Activated gamma-delta T cell (primary cell): Measurements from ENCODE around the gene FOXP1.

ENCODE experiments used
- DNase-seq: peaks from one replicate; lab custom pipeline; 2025; lab: John Stamatoyannopoulos, UW

FOXP1 gene

DNA sequence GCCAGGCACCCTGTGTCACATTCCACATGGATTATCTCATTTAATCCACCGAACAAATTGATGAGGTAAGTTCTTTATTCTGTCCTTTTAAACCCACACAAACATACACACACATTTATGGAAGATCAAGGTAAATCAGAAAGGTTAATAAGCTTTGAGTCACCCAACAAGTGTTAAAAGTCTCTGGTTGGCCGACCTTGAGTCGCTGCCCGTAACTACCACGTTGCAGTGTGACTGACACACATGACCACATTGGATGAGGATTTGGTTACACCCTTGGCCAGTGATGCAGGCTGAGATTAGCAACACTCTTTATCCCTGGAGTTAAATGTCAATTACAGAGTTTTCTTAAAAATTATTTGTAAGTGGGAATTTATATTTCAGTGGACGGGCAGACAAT lies 19.2 kb downstream of the FOXP1 start:
- DNase-seq = no peak

DNA sequence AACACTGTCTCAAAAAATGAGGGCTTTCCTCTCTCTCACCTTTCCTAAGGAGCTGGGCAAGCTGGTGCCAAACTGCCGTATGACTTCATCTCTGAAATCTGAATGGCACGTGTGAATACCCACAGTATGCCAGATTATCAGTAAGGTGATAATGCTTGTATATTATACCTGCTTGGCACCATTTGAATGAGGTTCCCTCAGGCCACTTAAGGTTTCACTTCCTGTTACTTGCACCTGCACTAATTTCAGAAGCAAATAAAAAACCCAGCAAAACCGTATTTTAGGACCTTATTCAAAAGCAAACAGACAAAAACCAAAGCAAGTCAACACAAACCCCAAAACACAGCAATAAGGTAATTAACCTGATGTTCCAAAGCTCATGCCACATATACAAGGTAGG lies 19.7 kb downstream of the FOXP1 start:
- DNase-seq = no peak

DNA sequence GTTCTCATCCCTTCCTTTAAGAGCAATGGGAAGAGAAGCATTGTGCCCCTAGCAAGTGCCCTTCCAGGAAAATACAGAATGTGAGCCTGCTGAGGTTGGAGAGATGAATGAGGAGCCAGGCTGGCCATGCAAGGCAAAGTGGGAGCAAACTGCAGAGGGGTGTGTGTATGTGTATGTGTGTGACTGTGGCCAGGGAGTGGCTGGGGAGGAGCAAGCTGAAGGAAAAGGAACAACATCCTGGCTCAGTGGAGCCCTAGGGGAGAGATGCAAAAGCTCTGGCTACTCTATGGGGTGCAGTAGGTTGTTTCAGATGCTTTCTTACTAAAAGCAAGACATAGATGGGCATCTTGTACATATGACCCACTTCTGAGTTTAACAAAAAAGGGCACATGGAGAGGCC lies 20.6 kb downstream of the FOXP1 start:
- no peak for DNase-seq

DNA sequence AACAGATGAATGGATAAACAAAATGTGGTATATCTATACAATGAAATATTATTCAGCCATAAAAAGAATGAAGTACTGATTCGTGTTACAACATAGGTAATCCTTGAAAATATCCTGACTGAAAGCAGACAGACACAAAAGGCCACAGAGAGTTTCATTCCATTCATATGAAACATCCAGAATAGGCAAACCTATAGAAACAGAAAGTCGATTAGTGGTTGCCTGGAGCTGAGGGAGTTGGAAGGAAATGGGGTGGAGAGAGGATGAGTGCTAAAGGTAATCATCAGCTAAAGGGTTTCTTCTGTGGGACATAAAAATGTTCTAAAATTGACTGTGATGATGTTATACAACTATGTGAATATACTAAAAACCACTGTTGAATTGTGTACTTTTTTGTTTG lies 22.9 kb downstream of the FOXP1 start:
- no peak for DNase-seq

GRCh38 chr3:71559578-71560162 lies 23.9 kb downstream of the FOXP1 start:
- no peak for DNase-seq

- no peak for DNase-seq
Observed at GRCh38 chr3:71559021-71559420, 24.5 kb downstream of the FOXP1 start.

DNA sequence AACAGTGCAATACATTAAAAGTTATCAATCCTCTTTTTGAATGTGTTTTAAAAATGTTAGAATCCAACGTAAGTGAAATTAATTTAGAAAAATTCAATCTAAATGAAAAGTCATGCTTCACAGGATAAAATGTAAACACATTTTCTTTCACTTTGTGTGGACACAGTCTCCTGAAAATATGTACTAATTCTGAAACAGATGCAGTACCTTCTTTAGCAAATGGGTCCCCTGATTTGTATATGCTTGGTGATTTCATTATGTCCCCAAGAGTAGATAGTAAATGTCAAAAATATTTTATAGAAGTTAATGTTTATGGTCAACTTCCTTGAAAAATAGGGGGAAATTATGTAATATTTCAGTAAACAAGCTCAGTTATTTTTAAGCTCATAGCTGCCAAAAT lies 28.9 kb downstream of the FOXP1 start:
- DNase-seq = no peak

DNA sequence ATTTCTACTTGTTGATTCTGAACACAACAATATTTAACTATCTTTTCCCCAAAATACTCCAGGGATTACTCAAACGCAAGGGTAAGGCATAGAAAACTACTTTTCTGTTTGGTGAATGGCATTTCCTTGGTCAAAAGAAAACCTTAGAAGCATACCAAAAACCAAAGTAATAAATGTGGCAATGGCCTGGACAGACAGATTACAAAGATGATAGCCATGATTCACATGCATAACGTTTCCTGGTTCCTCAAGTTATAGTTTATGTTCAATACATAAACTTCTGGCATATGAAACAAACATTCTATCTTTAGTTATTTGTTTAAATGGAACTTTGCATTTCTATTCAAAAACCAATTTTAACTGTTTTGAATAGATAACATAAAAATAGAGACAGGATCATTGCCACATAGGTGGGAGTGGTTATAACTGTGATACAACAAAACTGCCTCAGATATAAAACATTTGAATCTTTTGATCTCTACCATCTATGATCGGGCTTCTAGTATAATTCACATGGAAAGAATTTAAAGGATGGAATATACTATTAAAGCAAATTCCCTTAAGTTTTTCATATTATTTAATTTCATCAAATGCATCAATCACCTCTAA lies 32.1 kb downstream of the FOXP1 start:
- no peak for DNase-seq

- DNase-seq = no peak
Observed at GRCh38 chr3:71549951-71550350, 33.6 kb downstream of the FOXP1 start.

DNA sequence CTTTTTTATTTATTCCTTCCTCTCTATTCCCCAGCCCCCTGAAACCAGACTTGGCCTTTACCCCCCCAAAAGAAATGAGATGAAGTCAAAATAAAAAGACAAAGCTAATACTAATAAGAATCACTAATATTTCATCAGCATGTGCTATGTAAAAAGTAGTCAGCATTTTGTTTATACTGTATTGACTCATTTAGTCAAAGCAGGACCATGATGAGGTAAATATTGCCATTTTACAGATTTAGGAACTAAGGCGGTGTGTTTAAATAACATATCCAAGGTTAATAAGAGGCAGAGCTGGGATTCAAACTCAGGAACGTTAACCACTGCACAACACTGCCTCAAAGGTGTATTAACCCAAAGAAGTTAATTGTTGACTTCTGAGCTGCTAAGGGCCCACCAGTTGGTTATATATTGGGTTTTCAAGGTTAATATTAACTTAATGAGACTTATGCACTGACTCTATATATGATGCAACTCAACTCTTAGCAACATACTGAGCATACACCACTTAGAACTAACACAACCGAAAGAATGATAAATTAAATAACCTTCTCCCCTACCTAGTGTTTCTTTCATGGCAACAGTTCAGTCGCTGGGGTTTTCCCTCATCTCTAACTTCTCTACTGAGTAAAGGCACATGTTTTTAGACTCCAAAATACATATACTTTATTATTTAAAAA lies 34.7 kb downstream of the FOXP1 start:
- DNase-seq = no peak

- no peak for DNase-seq
Observed at GRCh38 chr3:71547249-71548198, 36.0 kb downstream of the FOXP1 start.

GRCh38 chr3:71546821-71547220 lies 36.7 kb downstream of the FOXP1 start:
- DNase-seq = no peak

DNA sequence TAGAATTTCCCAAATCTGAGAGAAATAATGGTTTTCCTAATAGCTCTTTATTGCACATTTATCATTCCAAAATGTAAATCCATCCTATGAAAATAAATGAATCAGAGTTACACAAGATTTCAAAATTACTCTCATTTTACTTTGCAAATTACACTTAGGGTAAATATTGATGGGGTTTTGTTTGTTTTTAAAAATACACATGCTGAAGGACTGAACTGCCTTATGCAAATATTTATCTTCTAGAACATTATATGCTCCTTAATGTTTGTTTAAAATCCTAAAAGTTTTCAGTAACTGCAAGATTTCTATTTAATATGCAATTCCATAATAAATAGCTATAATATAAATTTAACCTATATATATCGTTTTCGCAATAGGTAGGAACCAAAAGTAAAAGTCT lies 38.2 kb downstream of the FOXP1 start:
- no peak for DNase-seq

GRCh38 chr3:71543371-71544016 lies 40.0 kb downstream of the FOXP1 start:
- no peak for DNase-seq

GRCh38 chr3:71542521-71543370 lies 40.8 kb downstream of the FOXP1 start:
- DNase-seq = no peak

- no peak for DNase-seq
Observed at GRCh38 chr3:71541313-71541712, 42.2 kb downstream of the FOXP1 start.

DNA sequence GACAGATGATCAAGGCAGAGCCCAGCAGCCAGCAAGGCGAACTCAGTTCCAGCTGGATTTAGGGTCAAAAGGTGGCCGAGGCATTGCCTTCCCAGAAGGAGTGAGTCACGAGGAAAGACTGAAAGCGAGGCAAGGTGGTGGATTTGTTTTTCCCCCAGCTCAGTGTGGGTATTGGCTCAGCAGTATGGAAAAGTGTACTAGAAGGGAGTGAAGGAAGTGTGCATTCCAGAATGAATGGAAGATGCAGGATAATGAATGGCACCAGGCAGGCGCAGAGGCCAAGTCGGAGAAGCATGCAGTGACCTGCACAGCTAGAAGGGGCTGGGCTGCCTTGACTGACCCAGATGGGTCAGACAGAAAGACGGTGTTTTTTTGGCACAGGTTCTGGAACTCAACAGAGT lies 46.3 kb downstream of the FOXP1 start:
- no peak for DNase-seq

GRCh38 chr3:71536376-71536965 lies 47.1 kb downstream of the FOXP1 start:
- no peak for DNase-seq

DNA sequence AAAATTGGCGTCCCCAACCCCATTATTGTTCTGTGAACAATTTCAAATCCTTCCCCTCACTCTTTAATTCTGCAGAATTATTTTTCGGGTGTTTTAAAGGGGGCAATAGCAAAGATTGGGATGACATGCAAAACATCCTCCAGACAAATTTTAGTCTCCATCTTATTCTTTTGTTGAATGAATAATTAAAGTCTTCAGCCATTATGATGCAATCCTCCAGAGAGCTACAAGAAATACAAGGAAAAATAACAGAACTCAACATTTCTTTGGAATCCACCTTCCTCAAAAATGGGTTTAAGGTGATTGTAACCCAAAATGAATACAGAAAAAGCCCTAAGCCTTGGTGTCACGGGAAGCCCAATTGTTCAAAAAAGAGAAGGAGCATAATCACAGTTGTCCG lies 49.9 kb downstream of the FOXP1 start:
- DNase-seq = no peak

- no peak for DNase-seq
Observed at GRCh38 chr3:71532639-71533395, 50.7 kb downstream of the FOXP1 start.
